WERI-Rb-1 (cell line): ENCODE results near the gene MAGI2.

Experiments used
- DNase-seq: peaks from one replicate; pipeline ENCODE4 v3.0.0-alpha.2; 2020
- H3K27ac ChIP-seq: fragments of 250-450 bp; sonication (Bioruptor Pico); 2 replicates; pipeline ENCODE4 v1.5.1; 2020; ENCODE audit warnings: mild to moderate bottlenecking, moderate library complexity
- H3K27me3 ChIP-seq: fragments of 250-450 bp; sonication (Bioruptor Pico); 2 replicates; pipeline ENCODE4 v1.5.1; 2021; ENCODE audit warnings: mild to moderate bottlenecking, low read depth, moderate library complexity; ENCODE audit not compliant: insufficient read depth, severe bottlenecking
- H3K36me3 ChIP-seq: fragments of 250-450 bp; sonication (Bioruptor Pico); 2 replicates; pipeline ENCODE4 v1.5.1; 2020; ENCODE audit warnings: mild to moderate bottlenecking, moderate library complexity
- H3K4me3 ChIP-seq: 2 replicates; pipeline ENCODE4 v1.5.1; 2011; ENCODE audit warnings: low read depth, mild to moderate bottlenecking, control low read depth, low read length
- H3K9me3 ChIP-seq: fragments of 250-450 bp; sonication (Bioruptor Pico); 2 replicates; pipeline ENCODE4 v1.5.1; 2021; ENCODE audit warnings: mild to moderate bottlenecking, moderate library complexity; ENCODE audit not compliant: severe bottlenecking
- CTCF ChIP-seq: IDR thresholded peaks from 2 replicates; pipeline ENCODE4 v1.5.1; 2011; ENCODE audit warnings: low read depth, mild to moderate bottlenecking, control low read depth, inconsistent platforms, low read length

MAGI2 gene

GRCh38 chr7:78489476-78490240 is 963.8 kb downstream of the MAGI2 start:
- Histone ChIP-seq H3K4me3 (no peak overlapping the region), H3K27me3 (no peaks in the 10 kb centered on the region), H3K9me3 (no peaks in the 10 kb centered on the region), H3K27ac (no peak overlapping the region), H3K36me3 (no peaks in the 10 kb centered on the region)
- TF ChIP-seq CTCF: no peak
- no peak for DNase-seq

GRCh38 chr7:78487464-78487863 is 966.0 kb downstream of the MAGI2 start:
- Histone ChIP-seq H3K27me3 (no peaks in the 10 kb centered on the region), H3K27ac (no peak overlapping the region), H3K36me3 (no peaks in the 10 kb centered on the region)

DNA sequence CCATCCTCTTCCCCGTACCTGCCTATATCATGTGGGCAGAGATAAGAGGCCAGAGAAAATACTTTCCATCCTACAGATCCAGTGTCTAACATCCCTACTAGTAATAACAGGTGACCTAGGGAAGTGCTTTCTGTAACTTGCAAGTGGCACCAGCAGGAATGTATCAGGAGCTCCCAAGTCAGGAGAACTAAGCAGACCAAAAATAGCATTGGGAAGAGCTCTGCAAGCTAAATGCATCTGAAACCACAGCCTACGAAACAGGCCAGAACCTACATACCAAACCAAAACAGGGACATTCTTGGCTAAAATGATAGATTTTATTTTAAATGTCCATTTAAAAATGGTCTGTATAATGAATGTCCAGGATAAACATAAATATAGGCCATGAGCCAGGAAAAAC is 974.1 kb downstream of the MAGI2 start:
- Histone ChIP-seq H3K4me3 (no peak overlapping the region), H3K9me3 (no peaks in the 10 kb centered on the region), H3K36me3 (no peaks in the 10 kb centered on the region), H3K27me3 (no peaks in the 10 kb centered on the region), H3K27ac (no peak overlapping the region)
- DNase-seq: no peak
- TF ChIP-seq CTCF: no peak

More at GRCh38 chr7:78487464-78487863, 966.0 kb downstream of the MAGI2 start:
- Histone ChIP-seq H3K4me3 (no peak overlapping the region), H3K9me3 (no peaks in the 10 kb centered on the region)
- no peak for TF ChIP-seq CTCF
- DNase-seq: no peak

DNA sequence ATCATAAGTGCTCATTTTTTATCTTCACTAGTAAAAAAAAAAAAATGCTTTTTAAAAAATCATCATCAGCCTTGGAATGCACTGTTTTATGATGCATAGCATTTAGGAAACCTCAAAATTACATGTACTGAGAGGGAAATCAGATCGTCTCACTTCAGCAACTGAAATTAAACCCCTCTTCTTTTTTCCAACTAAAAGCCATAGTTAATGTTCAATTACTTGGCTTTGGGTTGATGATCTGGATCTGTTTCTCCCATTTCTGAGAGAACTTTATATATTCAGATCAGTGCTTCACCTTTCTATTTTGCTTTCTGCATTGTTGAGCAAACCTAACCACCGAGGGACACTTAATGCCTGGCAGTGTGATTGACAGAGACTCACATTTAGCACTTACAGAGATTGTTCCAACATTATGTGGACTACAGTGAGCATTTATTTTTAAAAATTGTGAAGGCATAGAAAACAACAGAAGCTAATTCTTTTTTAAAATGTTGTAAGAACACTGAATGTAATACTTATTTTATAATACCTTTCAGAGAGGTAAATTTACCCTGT is 976.5 kb downstream of the MAGI2 start:
- TF ChIP-seq CTCF: no peak
- H3K27me3 ChIP-seq: no peaks in the 10 kb centered on the region
- no peak for DNase-seq
- no peaks in the 10 kb centered on the region for H3K36me3 ChIP-seq
- no peaks in the 10 kb centered on the region for H3K9me3 ChIP-seq
- H3K4me3 ChIP-seq: no peak overlapping the region
- H3K27ac ChIP-seq: no peak overlapping the region

DNA sequence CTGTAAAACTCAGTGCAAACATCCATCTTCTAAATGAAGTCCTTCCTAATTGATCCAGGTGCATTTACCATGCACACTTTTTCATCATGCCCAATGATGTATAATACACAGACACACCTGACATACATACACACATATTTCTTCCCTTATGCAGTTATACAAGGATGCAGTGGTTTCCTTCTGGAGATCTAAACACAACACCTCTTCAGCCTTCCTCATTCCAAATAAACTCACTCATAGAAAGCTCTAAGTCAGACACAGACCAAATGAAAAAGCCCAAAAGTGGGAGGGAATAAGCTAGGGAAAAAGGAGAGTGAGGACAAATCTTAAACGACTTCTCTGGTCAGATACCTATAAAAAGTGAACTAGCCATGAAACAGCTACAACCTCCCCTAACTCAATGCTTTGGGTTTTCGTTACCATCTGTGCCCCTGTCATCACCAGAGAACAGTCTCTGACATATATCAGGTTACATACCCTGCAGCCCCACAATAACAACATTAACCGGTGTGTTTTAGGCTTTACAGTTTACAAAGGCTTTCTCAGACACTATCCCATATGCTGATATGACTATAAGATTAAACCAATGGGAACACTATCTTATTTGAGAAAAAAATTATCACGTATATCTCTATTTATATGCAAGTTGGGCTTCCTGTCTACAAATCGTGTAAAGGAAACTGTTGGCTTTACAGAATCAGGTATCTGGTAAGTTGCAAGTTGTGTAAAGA is 979.7 kb downstream of the MAGI2 start:
- Histone ChIP-seq H3K4me3 (no peak overlapping the region), H3K9me3 (no peaks in the 10 kb centered on the region), H3K27me3 (no peaks in the 10 kb centered on the region), H3K27ac (no peak overlapping the region), H3K36me3 (no peaks in the 10 kb centered on the region)
- TF ChIP-seq CTCF: no peak
- DNase-seq: no peak
